H1 (cell line): ENCODE measurements around the gene CHRM1. TPM values are rescaled to one million over a fixed set of nuclear protein-coding genes. Genes with fewer than 3 reads are reported as not detected.
A peak's percentile ranks its signal among the peaks of the same experiment; 100 is the strongest.

Experiments used
- ASH2L ChIP-seq: fragments of 200-600, 300-600 bp; sonication (generic); IDR thresholded peaks from one replicate; pipeline ENCODE4 v1.7.1; 2017; ENCODE audit warnings: low read length
- BCL11A ChIP-seq, 2 experiments: IDR thresholded peaks; one replicate each; pipeline ENCODE4 v1.6.1; 2011; ENCODE audit warnings: low read depth in 2 of 2, low read length in 2 of 2, mild to moderate bottlenecking in 2 of 2
- CEBPB ChIP-seq: IDR thresholded peaks from 2 replicates; pipeline ENCODE4 v1.6.1; 2012; ENCODE audit warnings: low read depth, low read length
- CHD2 ChIP-seq: IDR thresholded peaks from 2 replicates; pipeline ENCODE4 v1.6.1; 2012; ENCODE audit warnings: low read length, improper control_type of control experiment
- CREB1 ChIP-seq: IDR thresholded peaks from 2 replicates; pipeline ENCODE4 v1.6.1; 2012; ENCODE audit warnings: inconsistent platforms
- FOSL1 ChIP-seq: IDR thresholded peaks from 2 replicates; pipeline ENCODE4 v1.6.1; 2011; ENCODE audit warnings: mild to moderate bottlenecking, low read depth, low read length, moderate library complexity; ENCODE audit not compliant: insufficient read depth
- RAD21 ChIP-seq, 2 experiments: IDR thresholded peaks in 1 of 2; conservative IDR thresholded peaks in 1 of 2; 2 replicates each; pipeline ENCODE4 v1.6.1; 2011; ENCODE audit warnings: low read depth in 2 of 2, low read length in 2 of 2, improper control_type of control experiment in 1 of 2, inconsistent platforms in 1 of 2, mild to moderate bottlenecking in 1 of 2, moderate library complexity in 1 of 2
- RFX5 ChIP-seq: IDR thresholded peaks from 2 replicates; pipeline ENCODE4 v1.6.1; 2011; ENCODE audit warnings: low read depth, low read length, improper control_type of control experiment, borderline replicate concordance
- SRF ChIP-seq: IDR thresholded peaks from 2 replicates; pipeline ENCODE4 v1.6.1; 2011; ENCODE audit warnings: mild to moderate bottlenecking, low read depth, low read length, moderate library complexity
- polyA plus RNA-seq, 7 experiments: library from polyadenylated mRNA; depleted of rRNA in 3 of 7; stranded (reverse) in 5 of 7; unstranded in 2 of 7; fragments of >200 nt in 5 of 7; fragments of 200-250 nt in 2 of 7; gene quantifications; 1 replicate in 5 of 7; 2 replicates in 1 of 7; 4 replicates in 1 of 7; pipeline versions ENCODE4 v1.2.1 to v1.2.3, GENCODE V29; 2011 to 2013; ENCODE audit warnings: missing spikeins in 2 of 7, mixed read lengths in 2 of 7
- total RNA-seq: library from RNA; stranded (reverse); fragmentation: NEBNext Ultra II Directional; extraction: Animal tissue kit (Norgen Biotek cat#: 25700); gene quantifications from 2 replicates; pipeline ENCODE4 v1.2.1, GENCODE V29; 2021
- TF ChIP-seq, protein P1 (sequence below): fragments of 300-600 bp; sonication (generic); IDR thresholded peaks from 2 replicates; pipeline ENCODE4 v1.7.1; 2012; ENCODE audit warnings: low read length, moderate library complexity, mild to moderate bottlenecking, inconsistent platforms; ENCODE audit not compliant: insufficient replicate concordance

CHRM1 gene
- total and polyA plus RNA-seq, 2 of the 8 experiments (the other 6 are each of a cell fraction or from before 2014, with no cell fraction given): 0.08 TPM; not detected in 1

DNA sequence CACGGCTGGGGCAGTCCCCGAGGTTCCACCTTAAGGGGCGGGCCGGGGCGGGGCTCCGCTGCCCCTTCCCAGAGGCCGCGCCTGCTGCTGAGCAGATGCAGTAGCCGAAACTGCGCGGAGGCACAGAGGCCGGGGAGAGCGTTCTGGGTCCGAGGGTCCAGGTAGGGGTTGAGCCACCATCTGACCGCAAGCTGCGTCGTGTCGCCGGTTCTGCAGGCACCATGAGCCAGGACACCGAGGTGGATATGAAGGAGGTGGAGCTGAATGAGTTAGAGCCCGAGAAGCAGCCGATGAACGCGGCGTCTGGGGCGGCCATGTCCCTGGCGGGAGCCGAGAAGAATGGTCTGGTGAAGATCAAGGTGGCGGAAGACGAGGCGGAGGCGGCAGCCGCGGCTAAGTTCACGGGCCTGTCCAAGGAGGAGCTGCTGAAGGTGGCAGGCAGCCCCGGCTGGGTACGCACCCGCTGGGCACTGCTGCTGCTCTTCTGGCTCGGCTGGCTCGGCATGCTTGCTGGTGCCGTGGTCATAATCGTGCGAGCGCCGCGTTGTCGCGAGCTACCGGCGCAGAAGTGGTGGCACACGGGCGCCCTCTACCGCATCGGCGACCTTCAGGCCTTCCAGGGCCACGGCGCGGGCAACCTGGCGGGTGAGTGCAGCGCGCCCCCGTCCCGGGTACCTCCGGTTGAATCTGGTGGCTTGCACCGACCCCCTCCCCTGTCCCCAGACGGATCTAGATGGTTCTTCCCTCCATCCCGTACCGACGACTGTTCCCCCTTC lies 40.2 kb downstream of the CHRM1 start, which contains the start of gene SLC3A2 (continued):
- TF ChIP-seq, protein P1, sequence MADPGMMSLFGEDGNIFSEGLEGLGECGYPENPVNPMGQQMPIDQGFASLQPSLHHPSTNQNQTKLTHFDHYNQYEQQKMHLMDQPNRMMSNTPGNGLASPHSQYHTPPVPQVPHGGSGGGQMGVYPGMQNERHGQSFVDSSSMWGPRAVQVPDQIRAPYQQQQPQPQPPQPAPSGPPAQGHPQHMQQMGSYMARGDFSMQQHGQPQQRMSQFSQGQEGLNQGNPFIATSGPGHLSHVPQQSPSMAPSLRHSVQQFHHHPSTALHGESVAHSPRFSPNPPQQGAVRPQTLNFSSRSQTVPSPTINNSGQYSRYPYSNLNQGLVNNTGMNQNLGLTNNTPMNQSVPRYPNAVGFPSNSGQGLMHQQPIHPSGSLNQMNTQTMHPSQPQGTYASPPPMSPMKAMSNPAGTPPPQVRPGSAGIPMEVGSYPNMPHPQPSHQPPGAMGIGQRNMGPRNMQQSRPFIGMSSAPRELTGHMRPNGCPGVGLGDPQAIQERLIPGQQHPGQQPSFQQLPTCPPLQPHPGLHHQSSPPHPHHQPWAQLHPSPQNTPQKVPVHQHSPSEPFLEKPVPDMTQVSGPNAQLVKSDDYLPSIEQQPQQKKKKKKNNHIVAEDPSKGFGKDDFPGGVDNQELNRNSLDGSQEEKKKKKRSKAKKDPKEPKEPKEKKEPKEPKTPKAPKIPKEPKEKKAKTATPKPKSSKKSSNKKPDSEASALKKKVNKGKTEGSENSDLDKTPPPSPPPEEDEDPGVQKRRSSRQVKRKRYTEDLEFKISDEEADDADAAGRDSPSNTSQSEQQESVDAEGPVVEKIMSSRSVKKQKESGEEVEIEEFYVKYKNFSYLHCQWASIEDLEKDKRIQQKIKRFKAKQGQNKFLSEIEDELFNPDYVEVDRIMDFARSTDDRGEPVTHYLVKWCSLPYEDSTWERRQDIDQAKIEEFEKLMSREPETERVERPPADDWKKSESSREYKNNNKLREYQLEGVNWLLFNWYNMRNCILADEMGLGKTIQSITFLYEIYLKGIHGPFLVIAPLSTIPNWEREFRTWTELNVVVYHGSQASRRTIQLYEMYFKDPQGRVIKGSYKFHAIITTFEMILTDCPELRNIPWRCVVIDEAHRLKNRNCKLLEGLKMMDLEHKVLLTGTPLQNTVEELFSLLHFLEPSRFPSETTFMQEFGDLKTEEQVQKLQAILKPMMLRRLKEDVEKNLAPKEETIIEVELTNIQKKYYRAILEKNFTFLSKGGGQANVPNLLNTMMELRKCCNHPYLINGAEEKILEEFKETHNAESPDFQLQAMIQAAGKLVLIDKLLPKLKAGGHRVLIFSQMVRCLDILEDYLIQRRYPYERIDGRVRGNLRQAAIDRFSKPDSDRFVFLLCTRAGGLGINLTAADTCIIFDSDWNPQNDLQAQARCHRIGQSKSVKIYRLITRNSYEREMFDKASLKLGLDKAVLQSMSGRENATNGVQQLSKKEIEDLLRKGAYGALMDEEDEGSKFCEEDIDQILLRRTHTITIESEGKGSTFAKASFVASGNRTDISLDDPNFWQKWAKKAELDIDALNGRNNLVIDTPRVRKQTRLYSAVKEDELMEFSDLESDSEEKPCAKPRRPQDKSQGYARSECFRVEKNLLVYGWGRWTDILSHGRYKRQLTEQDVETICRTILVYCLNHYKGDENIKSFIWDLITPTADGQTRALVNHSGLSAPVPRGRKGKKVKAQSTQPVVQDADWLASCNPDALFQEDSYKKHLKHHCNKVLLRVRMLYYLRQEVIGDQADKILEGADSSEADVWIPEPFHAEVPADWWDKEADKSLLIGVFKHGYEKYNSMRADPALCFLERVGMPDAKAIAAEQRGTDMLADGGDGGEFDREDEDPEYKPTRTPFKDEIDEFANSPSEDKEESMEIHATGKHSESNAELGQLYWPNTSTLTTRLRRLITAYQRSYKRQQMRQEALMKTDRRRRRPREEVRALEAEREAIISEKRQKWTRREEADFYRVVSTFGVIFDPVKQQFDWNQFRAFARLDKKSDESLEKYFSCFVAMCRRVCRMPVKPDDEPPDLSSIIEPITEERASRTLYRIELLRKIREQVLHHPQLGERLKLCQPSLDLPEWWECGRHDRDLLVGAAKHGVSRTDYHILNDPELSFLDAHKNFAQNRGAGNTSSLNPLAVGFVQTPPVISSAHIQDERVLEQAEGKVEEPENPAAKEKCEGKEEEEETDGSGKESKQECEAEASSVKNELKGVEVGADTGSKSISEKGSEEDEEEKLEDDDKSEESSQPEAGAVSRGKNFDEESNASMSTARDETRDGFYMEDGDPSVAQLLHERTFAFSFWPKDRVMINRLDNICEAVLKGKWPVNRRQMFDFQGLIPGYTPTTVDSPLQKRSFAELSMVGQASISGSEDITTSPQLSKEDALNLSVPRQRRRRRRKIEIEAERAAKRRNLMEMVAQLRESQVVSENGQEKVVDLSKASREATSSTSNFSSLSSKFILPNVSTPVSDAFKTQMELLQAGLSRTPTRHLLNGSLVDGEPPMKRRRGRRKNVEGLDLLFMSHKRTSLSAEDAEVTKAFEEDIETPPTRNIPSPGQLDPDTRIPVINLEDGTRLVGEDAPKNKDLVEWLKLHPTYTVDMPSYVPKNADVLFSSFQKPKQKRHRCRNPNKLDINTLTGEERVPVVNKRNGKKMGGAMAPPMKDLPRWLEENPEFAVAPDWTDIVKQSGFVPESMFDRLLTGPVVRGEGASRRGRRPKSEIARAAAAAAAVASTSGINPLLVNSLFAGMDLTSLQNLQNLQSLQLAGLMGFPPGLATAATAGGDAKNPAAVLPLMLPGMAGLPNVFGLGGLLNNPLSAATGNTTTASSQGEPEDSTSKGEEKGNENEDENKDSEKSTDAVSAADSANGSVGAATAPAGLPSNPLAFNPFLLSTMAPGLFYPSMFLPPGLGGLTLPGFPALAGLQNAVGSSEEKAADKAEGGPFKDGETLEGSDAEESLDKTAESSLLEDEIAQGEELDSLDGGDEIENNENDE: no peak
- TF ChIP-seq CREB1 (peak; percentile 74), CHD2 (peak; percentile 57; the same call in 1 of the 2 replicates), RFX5 (no peak), FOSL1 (no peak), RAD21 (IDR thresholded peaks at IDR 0.05 in 1 of 2, conservative IDR thresholded peaks at IDR 0.05 in 1 of 2; ENCODE audit: low read depth in 2 of 2, low read length in 2 of 2) (peak; percentile 39 to 55), CEBPB (no peak), ASH2L (no peak), BCL11A (IDR thresholded peaks at IDR 0.05; ENCODE audit: low read depth in 2 of 2, low read length in 2 of 2) (no peak), SRF (no peak)
